Astrocyte (in vitro differentiated cells and primary cell): ENCODE measurements around the gene ILF3.

Source experiments
- EZH2 ChIP-seq: IDR thresholded peaks from 2 replicates; pipeline ENCODE4 v1.6.1; 2012; ENCODE audit warnings: mild to moderate bottlenecking, low read length, inconsistent platforms; ENCODE audit not compliant: insufficient read depth
- TF ChIP-seq, protein P1 (sequence below): IDR thresholded peaks from 2 replicates; pipeline ENCODE4 v1.5.1; 2011; ENCODE audit warnings: low read depth, mild to moderate bottlenecking, inconsistent platforms, low read length, moderate library complexity; ENCODE audit not compliant: insufficient read depth

DNA sequence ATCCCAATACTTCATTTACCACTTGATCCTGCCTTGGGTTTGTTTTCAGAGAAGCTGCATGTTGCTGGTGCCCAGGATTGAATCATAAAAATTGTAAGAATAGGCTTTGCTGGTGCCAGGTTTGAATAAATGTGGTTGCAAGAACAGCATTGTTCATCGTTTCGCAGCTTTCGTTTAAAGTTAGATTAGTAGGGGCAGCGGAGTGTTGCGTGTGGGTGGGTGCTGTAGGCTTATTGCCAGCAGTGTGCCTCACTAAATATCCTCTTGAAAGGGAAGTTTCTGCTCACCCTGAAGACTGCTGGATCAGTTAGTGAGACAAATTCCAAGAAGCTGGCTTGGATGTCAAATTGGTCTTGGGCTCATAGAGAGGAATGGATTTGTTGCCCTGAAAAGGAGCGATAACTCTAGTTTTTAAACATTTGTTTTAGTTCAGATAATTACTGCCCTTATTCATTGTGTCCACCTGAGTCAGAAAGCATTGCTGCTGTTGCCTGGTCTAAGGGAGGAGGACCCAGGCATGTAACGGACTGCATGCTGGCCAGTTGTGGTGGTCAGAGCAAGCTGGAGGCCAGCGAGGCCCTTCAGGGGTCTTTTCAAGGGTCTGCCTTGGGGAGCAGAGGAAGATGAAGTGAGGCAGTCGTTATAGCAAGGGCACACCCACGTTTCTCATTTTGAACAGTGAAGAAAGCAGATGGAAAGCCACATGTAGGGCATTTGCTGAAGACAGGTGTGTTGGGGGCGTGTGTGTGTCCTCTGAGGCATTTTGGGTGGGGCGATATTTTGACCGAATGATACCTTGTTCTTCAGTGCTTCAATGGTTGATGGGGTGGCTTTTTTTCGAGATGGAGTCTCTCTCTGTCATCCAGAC is 8.5 kb downstream of the ILF3 start:
- TF ChIP-seq, protein P1, sequence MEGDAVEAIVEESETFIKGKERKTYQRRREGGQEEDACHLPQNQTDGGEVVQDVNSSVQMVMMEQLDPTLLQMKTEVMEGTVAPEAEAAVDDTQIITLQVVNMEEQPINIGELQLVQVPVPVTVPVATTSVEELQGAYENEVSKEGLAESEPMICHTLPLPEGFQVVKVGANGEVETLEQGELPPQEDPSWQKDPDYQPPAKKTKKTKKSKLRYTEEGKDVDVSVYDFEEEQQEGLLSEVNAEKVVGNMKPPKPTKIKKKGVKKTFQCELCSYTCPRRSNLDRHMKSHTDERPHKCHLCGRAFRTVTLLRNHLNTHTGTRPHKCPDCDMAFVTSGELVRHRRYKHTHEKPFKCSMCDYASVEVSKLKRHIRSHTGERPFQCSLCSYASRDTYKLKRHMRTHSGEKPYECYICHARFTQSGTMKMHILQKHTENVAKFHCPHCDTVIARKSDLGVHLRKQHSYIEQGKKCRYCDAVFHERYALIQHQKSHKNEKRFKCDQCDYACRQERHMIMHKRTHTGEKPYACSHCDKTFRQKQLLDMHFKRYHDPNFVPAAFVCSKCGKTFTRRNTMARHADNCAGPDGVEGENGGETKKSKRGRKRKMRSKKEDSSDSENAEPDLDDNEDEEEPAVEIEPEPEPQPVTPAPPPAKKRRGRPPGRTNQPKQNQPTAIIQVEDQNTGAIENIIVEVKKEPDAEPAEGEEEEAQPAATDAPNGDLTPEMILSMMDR: no peak
- no peak for TF ChIP-seq EZH2
